Suprapubic skin (tissue), 4 donors: ENCODE results near the gene GPANK1. TPM values are rescaled to one million over a fixed set of nuclear protein-coding genes. Genes with fewer than 3 reads are reported as not detected.
A peak's percentile ranks its signal among the peaks of the same experiment; 100 is the strongest.

Experiments used
- DNase-seq, 2 donors: peaks; one replicate each; pipeline ENCODE4 v3.0.0-alpha.2; 2019; ENCODE audit warnings: low spot score in 2 of 2
- H3K27ac ChIP-seq: fragments of 200-600 bp; sonication (generic); one replicate; pipeline ENCODE4 v1.5.1; 2019
- H3K27me3 ChIP-seq: fragments of 200-600 bp; sonication (generic); one replicate; pipeline ENCODE4 v1.5.1; 2019
- H3K36me3 ChIP-seq: fragments of 200-600 bp; sonication (generic); one replicate; pipeline ENCODE4 v1.5.1; 2019
- H3K4me1 ChIP-seq: fragments of 200-600 bp; sonication (generic); one replicate; pipeline ENCODE4 v1.5.1; 2019
- H3K4me3 ChIP-seq: fragments of 200-600 bp; sonication (generic); one replicate; pipeline ENCODE4 v1.5.1; 2019; ENCODE audit warnings: mild to moderate bottlenecking
- H3K9me3 ChIP-seq: fragments of 200-600 bp; sonication (generic); one replicate; pipeline ENCODE4 v1.5.1; 2019
- EP300 ChIP-seq: sonication (generic); formaldehyde crosslinking; IDR thresholded peaks from one replicate; pipeline ENCODE4 v1.6.1; 2017; ENCODE audit warnings: antibody characterized with exemption
- POLR2A ChIP-seq, 2 donors: fragments of 450-650 bp; IDR thresholded peaks; one replicate each; pipeline ENCODE4 v1.6.1; 2017; ENCODE audit warnings: antibody characterized with exemption in 2 of 2, mild to moderate bottlenecking in 2 of 2, moderate library complexity in 2 of 2
- POLR2AphosphoS5 ChIP-seq, 3 donors: sonication (generic); formaldehyde crosslinking; IDR thresholded peaks; one replicate each; pipeline ENCODE4 v1.6.1; 2017; ENCODE audit warnings: antibody characterized with exemption in 3 of 3
- WGBS: methylation state at CpG from one replicate; pipeline ENCODE4 v1.1.5; 2018; 5-methylcytosine and 5-hydroxymethylcytosine counted together
- total RNA-seq, 4 donors: library from RNA; depleted of rRNA; stranded (reverse); fragments of >200 nt; gene quantifications; one replicate each; pipeline ENCODE4 v1.1.0, GENCODE V29; 2016
- TF ChIP-seq, protein P1 (sequence below), 2 donors: fragments of 200-600 bp in 1 of 2; fragments of 450-650 bp in 1 of 2; sonication (generic) in 1 of 2; IDR thresholded peaks; one replicate each; pipeline ENCODE4 v1.5.1; 2016 to 2019; ENCODE audit warnings: antibody characterized with exemption in 2 of 2, mild to moderate bottlenecking in 1 of 2, moderate library complexity in 1 of 2

The GPANK1 gene
- 10 to 100 TPM; 15.0 to 22.6 (median 20.1) TPM for total RNA-seq

GRCh38 chr6:31664790-31665500, at the start of gene GPANK1:
Gene GPANK1, minus strand, starts transcription at chr6:31664997. Its CDS starts 519 bp downstream, at chr6:31664478.
- H3K27me3 ChIP-seq, result no peaks in the 10 kb centered on the region
- peaks cover 59% of the 10 kb centered on the region for H3K4me1 ChIP-seq
- peak; percentile 94 to 95 for DNase-seq
- peak within 1 kb of the TSS; percentile 84 for H3K4me3 ChIP-seq
- 0% methylated on average over 28 of the region's 39 CpGs for WGBS
- TF ChIP-seq POLR2A (IDR thresholded peaks at IDR 0.05) (no peak), POLR2AphosphoS5 (IDR thresholded peaks at IDR 0.05) (peak in 2 of 3 donors; percentile 23 to 42)
- H3K36me3 ChIP-seq, result peaks cover 34% of the 10 kb centered on the region
- no peaks in the 10 kb centered on the region for H3K9me3 ChIP-seq
- peak within 1 kb of the TSS; percentile 98 for H3K27ac ChIP-seq

DNA sequence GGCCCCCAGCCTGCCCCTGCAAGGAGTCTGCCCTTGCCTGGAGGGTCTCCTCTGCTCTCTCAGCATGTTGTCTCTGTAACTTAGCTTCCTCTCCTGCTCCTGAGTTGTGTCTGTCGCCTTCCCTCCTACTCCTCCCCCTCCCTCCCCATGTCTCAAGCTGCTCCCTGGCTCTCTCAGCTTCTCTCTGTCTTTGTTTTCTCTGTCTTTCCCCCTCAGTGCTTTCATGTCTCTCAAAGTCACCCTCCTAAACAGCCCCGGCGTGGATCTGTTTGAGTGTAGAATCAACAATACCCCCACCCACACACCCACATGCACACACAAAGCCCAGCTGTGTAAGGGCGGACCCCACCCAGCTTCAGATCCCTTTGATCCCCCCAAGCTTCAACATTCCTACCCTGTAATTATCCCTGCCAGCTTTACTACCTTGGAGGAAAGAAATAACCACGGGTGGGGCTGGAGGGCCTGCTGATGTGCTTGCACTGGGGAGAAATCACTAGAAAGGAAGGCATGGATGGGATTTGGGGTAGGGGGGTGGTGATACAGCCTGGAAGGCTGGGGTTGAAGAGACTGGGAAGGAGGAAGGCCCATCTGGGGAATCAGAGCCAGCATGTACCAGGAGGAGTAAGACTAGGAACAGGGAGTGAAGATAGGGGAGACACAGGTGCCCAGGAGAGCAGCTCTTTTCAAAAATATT, 49.3 kb upstream of the GPANK1 start:
- peak overlapping the region; percentile 45 for H3K27ac ChIP-seq
- H3K4me1 ChIP-seq, result peaks cover 77% of the 10 kb centered on the region
- no peaks in the 10 kb centered on the region for H3K27me3 ChIP-seq
- TF ChIP-seq EP300, result no peak
- TF ChIP-seq, protein P1, sequence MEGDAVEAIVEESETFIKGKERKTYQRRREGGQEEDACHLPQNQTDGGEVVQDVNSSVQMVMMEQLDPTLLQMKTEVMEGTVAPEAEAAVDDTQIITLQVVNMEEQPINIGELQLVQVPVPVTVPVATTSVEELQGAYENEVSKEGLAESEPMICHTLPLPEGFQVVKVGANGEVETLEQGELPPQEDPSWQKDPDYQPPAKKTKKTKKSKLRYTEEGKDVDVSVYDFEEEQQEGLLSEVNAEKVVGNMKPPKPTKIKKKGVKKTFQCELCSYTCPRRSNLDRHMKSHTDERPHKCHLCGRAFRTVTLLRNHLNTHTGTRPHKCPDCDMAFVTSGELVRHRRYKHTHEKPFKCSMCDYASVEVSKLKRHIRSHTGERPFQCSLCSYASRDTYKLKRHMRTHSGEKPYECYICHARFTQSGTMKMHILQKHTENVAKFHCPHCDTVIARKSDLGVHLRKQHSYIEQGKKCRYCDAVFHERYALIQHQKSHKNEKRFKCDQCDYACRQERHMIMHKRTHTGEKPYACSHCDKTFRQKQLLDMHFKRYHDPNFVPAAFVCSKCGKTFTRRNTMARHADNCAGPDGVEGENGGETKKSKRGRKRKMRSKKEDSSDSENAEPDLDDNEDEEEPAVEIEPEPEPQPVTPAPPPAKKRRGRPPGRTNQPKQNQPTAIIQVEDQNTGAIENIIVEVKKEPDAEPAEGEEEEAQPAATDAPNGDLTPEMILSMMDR (IDR thresholded peaks at IDR 0.05), result no peak
- no peak for TF ChIP-seq POLR2AphosphoS5 (IDR thresholded peaks at IDR 0.05)
- TF ChIP-seq POLR2A (IDR thresholded peaks at IDR 0.05), result no peak
- no peak overlapping the region for H3K4me3 ChIP-seq
- no peaks in the 10 kb centered on the region for H3K9me3 ChIP-seq
- no peak for DNase-seq
- H3K36me3 ChIP-seq, result no peaks in the 10 kb centered on the region
- 38% methylated on average over 5 of the region's 5 CpGs for WGBS

DNA sequence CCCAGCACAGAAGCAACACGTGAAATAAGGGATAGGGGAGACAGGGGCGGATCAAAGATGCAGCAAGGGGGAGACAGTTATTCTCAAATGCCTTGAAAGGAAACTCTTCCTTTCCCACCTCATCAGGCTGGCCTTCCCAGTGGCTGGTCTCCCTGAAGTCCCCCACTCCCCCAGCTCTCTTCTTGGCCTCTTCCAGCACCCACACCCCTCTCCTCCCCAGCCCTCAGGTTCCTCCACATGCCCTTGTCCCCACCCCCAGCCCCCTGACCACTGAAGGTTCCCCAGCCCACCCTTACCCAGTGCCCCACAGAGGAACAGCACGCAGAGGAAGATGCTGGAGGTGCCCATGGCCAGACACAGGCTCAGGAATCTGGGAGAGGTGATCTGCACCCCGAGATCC, 48.7 kb upstream of the GPANK1 start:
- Histone ChIP-seq H3K36me3 (no peaks in the 10 kb centered on the region), H3K4me3 (no peak overlapping the region), H3K27me3 (no peaks in the 10 kb centered on the region), H3K9me3 (no peaks in the 10 kb centered on the region), H3K4me1 (peaks cover 70% of the 10 kb centered on the region), H3K27ac (peak overlapping the region; percentile 45)
- DNase-seq, result no peak
- 51% methylated on average over 4 of the region's 4 CpGs for WGBS
- TF ChIP-seq EP300, result no peak
- TF ChIP-seq POLR2AphosphoS5 (IDR thresholded peaks at IDR 0.05), result no peak
- TF ChIP-seq, protein P1 (IDR thresholded peaks at IDR 0.05), result no peak
- TF ChIP-seq POLR2A (IDR thresholded peaks at IDR 0.05), result no peak

DNA sequence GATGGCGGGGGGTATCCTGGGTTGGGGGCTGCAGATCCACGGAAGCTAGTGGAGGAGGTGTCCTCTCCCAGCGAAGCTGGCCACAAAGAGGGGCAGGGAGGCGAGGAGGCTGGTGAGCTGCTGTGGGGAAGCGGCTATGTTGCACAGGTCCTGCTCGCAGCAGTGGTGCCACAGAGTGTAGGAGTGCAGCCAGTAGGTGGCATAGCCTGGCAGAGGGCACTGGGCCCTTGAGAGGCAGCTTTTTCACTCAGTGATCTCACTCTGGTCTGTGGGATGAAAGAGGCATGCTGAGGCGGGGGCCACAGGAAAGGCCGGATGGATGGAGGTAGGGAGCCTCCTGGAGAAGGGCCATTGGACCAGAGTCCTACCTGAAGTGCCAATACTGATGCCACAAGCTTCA, 47.5 kb upstream of the GPANK1 start:
- H3K27me3 ChIP-seq, result no peaks in the 10 kb centered on the region
- WGBS, result 66% methylated on average over 8 of the region's 8 CpGs
- H3K9me3 ChIP-seq, result no peaks in the 10 kb centered on the region
- no peak for DNase-seq
- peak overlapping the region; percentile 9 for H3K27ac ChIP-seq
- no peak overlapping the region for H3K4me3 ChIP-seq
- no peak for TF ChIP-seq POLR2A (IDR thresholded peaks at IDR 0.05)
- TF ChIP-seq, protein P1 (IDR thresholded peaks at IDR 0.05), result peak in 1 of 2 donors; percentile 44
- no peaks in the 10 kb centered on the region for H3K36me3 ChIP-seq
- H3K4me1 ChIP-seq, result peaks cover 59% of the 10 kb centered on the region

GRCh38 chr6:31711233-31711632, 46.4 kb upstream of the GPANK1 start:
- Histone ChIP-seq H3K4me1 (peaks cover 53% of the 10 kb centered on the region), H3K27ac (no peak overlapping the region), H3K4me3 (no peak overlapping the region), H3K9me3 (no peaks in the 10 kb centered on the region), H3K36me3 (no peaks in the 10 kb centered on the region), H3K27me3 (no peaks in the 10 kb centered on the region)
- DNase-seq, result no peak
- TF ChIP-seq, protein P1 (IDR thresholded peaks at IDR 0.05), result no peak
- TF ChIP-seq EP300, result no peak
- no peak for TF ChIP-seq POLR2AphosphoS5 (IDR thresholded peaks at IDR 0.05)
- TF ChIP-seq POLR2A (IDR thresholded peaks at IDR 0.05), result no peak
- WGBS, result 30% methylated on average over 8 of the region's 8 CpGs
